Activated CD8-positive, alpha-beta memory T cell treated with anti-CD3 and anti-CD28 coated beads, Interleukin-2, amount 50 U/mL, for 24 hours (primary cell): ENCODE results near the gene SRD5A1.

Source experiments
- DNase-seq: peaks from one replicate; pipeline ENCODE4 v3.0.0-alpha.2; 2020; ENCODE audit errors: extremely low read depth

SRD5A1 gene, protein sequence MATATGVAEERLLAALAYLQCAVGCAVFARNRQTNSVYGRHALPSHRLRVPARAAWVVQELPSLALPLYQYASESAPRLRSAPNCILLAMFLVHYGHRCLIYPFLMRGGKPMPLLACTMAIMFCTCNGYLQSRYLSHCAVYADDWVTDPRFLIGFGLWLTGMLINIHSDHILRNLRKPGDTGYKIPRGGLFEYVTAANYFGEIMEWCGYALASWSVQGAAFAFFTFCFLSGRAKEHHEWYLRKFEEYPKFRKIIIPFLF

DNA sequence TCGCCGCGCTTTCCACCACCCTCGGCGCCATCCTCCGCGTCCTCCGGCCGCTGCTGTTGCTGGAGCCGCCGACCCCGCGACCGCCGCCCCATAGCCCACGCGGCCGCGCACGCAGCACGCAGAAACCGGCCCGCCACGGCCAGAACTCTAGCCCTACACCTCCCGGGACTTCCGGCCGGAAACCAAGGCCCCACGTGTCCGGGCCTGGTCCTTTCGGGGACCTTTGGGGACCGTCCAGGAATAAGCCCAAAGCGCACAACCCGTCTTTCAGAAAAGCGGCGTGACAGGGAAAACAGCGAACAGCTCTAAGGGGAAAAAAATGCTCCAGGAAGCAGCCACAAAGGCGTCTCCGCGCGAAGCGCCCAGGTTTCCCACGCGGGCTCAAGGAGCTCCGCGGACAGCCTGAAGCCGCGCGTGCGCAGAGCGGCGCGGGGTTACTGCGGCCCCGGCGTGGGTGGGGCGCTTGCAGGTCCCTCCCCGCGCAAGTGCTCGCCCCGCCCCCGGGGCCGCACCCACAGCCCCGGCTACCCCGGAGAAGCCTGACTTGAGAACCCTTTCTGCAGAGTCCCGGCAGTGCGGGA lies at the start of gene SRD5A1, which contains the start of gene NSUN2:
SRD5A1 (plus strand) TSS at position 553 of the 581 bp plus-strand sequence. CDS start 137 bp downstream, outside the sequence.
NSUN2 (minus strand) TSS at position 157 of the 581 bp plus-strand sequence; CDS start at position 92, 65 bp downstream.
- peak; percentile 70 for DNase-seq

- DNase-seq: no peak
These were observed 49.1 kb upstream of the SRD5A1 start for GRCh38 chr5:6584101-6584645.

- no peak for DNase-seq
These were observed 48.5 kb upstream of the SRD5A1 start for GRCh38 chr5:6584727-6585126.

DNA sequence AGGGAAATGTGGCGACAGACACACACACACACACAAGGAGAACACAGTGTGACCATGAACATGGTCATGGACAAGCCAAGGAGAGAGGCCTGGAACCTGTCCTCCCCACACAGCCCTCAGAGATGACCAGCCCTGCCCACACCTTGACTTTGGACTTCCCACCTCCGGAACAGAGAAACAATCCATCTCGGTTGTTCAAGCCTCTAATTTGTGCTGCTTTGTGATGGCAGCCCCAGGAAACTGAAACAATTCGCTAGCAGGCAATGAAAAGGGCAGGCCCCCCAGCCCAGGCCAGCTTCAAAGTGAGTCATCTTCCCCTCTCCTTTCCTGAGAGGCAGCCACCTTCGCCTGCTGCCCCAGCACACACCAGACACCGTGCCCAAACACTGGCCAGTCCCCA lies 48.1 kb upstream of the SRD5A1 start:
- DNase-seq: no peak

- DNase-seq: no peak
These were observed 47.1 kb upstream of the SRD5A1 start for GRCh38 chr5:6585939-6586646.

DNA sequence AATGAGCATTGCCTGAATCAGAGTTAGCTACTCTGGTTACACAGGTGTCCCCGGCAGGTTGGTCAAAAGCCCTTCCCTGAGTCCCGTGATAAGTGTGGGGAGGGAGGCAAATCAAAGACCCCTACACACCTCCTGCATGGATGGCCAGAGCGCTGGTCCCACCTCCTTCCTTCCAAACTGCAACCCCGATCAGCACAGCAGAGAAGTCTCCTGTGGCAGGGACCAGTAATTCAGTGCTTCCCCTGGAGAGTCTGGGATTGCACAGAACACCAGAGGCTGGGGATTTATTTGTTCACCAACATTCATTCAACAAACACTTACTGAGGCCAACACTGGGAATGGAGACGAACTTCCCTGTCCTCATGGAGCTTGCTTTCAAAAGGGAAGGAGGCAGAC lies 46.6 kb upstream of the SRD5A1 start:
- no peak for DNase-seq

DNA sequence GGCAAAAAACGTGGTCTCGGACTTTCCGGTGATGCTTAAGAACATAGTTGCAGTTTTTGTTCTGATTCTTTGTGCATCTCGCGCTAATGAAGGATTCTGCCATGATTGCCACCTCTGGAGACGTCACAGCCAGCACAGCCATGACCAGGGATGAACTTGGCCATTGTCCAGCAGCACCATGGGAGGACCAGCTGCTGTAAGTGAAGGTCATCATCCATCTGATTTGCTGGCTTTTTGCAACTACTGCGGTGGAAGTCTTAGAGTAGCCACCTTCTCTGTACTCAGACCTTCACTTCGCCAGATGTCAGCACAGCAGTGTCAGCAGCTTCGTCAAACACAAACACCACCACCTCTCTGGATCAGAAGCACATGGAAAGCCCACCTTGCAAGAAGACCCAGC lies 46.1 kb upstream of the SRD5A1 start:
- no peak for DNase-seq

- DNase-seq: no peak
These were observed 42.7 kb upstream of the SRD5A1 start for GRCh38 chr5:6590581-6590980.

GRCh38 chr5:6591671-6592288 lies 41.5 kb upstream of the SRD5A1 start:
- DNase-seq: no peak

- DNase-seq: no peak
These were observed 40.6 kb upstream of the SRD5A1 start for GRCh38 chr5:6592601-6593000.

DNA sequence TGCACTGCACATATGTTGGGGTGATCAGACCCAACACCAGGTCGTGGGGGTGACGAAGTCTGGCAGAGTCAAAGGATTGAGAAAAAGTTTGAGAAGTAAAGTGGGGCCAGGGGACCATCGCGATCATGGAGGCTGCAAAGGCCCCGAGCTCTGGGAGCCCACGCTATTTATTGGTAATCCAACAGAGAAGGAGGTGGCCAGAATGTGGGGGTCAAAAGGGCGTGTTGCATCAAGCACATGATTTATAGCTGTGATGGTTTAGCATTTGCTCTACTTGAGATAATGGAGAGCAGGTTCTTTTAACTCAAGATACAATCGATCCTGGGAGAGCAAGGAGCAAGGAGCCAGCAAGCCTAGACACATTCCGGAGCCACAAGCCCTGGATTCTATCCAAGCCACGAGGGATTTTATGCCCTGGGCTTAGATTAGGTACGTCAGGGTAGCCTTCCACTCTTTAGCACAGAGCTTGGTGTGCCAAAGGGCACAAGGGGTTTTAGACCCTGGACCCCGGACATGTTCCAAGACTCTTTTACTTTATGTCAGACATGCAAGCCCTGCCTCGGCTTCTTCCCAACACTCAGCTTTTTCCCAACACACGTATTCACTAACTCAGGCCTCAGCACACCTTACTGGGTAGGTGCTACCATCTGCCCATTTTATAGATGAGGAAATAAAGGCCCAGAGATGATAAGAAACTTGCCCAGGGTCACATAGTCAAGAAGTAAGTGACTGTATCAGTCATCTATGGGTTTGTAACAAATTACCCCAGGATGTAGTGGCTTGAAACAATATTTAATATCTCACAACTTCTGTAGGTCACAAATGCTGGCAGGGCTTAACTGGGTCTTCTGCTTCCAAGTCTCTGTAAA lies 39.9 kb upstream of the SRD5A1 start:
- DNase-seq: no peak

DNA sequence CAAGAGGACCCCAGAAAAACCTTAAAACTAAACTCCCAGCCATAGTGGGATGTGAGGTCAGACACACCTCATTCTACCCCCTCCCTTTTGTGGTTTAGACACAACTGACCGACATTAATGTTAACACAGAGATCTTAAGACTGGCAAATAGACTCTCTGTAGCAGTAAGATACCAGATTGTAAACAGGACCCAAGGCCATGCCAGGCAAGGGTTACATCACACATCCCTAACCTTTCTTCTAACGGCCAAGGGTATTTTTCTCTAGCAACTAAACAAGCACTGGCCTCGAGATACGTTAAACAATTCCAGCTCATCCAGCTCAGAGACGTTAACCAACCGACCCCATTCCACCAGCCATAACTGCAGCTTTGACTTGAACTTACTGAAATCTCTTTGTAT lies 39.2 kb upstream of the SRD5A1 start:
- no peak for DNase-seq

DNA sequence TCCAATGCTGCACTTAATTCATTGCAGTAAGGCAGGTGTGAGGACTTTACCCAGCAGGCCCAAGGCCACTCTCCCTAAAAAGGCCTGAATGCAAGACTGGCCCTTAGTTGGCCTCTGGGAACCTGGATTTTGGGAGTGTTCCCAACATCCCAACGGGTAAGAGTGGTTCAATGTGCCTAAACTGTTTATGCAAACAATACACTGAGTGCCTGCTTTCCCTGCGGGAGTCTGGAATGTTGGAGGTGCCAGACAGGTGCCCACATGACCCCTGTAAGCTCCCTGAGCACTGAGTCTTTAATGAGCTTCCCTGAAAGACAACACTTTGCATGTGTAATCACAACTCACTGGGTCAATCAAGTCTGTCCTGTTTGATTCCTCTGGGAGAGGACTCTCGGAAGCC lies 37.8 kb upstream of the SRD5A1 start:
- no peak for DNase-seq

DNA sequence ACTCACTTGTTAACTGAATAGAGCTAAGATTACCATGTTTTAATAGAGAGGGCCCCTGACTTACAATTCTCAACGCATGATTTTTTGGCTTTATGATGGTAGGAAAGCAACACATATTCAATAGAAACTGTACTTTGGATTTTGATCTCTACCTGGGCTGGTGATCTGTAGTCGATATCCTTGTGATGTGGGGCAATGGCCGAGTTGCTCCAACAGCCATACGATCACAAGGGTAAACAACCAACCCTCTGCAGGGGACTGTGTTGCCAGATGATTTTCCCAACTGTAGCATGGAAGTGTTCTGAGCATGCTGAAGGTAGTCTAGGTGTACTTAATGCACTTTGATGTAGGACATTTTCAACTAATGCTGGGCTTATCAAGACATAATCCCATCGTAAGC lies 36.9 kb upstream of the SRD5A1 start:
- no peak for DNase-seq

GRCh38 chr5:6597557-6597956 lies 35.7 kb upstream of the SRD5A1 start:
- no peak for DNase-seq

DNA sequence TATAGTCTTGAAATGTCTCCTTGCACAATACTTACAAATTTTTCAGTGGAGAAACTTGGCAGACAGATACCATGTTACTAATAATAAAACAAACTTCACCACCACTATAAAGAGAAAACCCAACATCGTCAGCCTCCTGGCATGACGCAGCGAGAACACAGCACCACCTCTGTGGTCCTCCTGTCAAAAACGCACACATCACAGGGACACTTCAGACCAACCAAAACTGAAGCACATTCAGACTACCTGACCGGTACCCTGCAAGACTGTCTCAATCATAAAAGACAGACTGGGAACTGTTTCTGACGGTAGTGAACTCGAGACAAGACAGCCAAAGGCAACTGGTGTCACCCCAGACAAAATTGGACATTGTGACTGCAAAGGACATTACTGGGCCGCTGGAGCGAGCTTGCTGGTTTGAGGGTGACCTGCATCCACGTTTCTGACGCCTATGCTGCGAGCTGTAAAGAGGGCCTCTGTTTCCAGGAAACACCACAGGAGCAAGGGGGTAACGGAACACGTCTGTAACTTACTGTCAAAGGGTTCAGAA lies 34.8 kb upstream of the SRD5A1 start:
- no peak for DNase-seq

DNA sequence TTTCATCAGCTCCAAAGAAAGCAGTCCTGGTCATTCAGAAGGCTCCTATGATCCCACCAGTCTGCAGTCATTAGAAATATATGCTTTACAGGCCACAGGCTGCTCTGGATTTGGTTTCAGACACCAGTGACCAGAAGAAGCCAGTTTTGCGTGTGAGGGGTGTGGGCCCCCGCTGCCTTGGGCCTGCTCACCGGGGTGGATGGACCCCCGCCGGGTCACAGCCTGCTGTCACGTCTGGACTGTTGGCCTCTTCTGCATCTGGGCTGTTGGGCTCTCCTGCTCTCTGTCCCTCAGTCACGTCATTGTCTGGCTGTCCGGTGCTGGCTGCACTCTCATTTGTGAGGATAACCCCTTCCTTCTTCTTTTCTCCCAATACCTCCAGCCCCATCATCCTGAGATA lies 33.5 kb upstream of the SRD5A1 start:
- no peak for DNase-seq

GRCh38 chr5:6601271-6601670 lies 32.0 kb upstream of the SRD5A1 start:
- no peak for DNase-seq

- DNase-seq: no peak
These were observed 31.4 kb upstream of the SRD5A1 start for GRCh38 chr5:6601816-6602215.

DNA sequence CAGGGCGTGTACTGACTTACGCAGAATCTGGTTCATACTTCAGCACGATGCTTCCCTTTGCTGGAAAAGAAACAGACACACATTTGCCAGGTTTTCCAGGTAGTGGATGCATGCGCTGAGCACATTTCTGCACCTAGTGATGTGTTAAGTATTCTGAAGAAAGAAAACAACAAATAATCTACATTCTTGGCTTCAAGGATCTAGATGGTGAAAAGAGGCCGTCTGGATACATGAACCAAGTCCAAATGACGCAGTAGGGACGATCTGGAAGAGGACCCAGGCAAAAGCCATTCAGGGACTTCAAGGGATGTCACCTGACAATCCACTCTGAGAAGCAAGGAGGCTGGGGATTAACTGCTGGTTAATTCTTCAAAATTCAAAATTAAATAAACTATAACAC lies 30.8 kb upstream of the SRD5A1 start:
- no peak for DNase-seq

DNA sequence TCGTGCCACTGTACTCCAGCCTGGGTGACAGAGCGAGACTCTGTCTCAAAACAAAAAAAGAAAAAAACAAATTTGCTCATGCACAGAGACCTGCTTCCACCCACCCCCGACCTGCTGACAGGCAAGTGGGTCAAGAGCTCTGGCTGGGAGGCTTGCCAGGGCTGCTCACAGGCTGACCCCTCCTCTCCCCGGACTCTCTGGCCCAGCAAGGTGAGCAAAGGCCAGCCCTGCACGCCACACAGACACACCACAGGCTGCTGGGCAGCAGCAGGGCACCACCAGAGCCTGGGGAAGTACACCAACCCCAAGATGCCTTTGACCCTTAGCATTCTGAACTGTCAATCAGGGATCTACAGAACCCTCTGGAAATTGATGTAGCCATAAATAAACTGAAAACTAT lies 29.6 kb upstream of the SRD5A1 start:
- DNase-seq: no peak
